Endothelial cell of umbilical vein (primary cell): Measurements from ENCODE around the gene PPFIBP2. TPM values are rescaled to one million over a fixed set of nuclear protein-coding genes. Genes with fewer than 3 reads are reported as not detected.

Source experiments
- BruUV-seq: library from RNA; stranded (reverse); fragments of 400-500 nt; replicated peaks from 2 replicates; lab custom pipeline; 2021; lab: Mats Ljungman, UMichigan
- CTCF ChIA-PET: fragments of 300-600, 350-600 bp; sonication (Branson Sonifier 250); formaldehyde crosslinking; loops from one replicate; lab custom pipeline; 2021; ENCODE audit warnings: antibody characterized with exemption, inconsistent platforms; lab: Charles Lee
- POLR2A ChIA-PET: fragments of 300-600, 350-600 bp; sonication (Branson Sonifier 250); formaldehyde crosslinking; loops from one replicate; lab custom pipeline; 2021; ENCODE audit warnings: antibody characterized with exemption, inconsistent platforms; lab: Charles Lee
- DNase-seq: peaks from one replicate; pipeline ENCODE4 v3.0.0-alpha.2; 2011; ENCODE audit warnings: low read depth, low spot score
- FAIRE-seq: peaks from 2 replicates; lab custom pipeline; 2011; peaks lifted over from hg19 to GRCh38; lab: Jason Lieb, UNC
- H2AFZ ChIP-seq: 2 replicates; pipeline ENCODE4 v1.6.0; 2012; ENCODE audit warnings: low read depth, low read length, control low read depth, inconsistent platforms
- H3K27ac ChIP-seq: 2 replicates; pipeline ENCODE4 v1.5.1; 2011; ENCODE audit warnings: low read depth, mild to moderate bottlenecking, control low read depth, low read length, moderate library complexity; ENCODE audit not compliant: insufficient read depth
- H3K27me3 ChIP-seq, 2 experiments: 2 replicates each; pipeline versions ENCODE4 v1.6.0 to v1.6.1; 2011; ENCODE audit warnings: low read length in 2 of 2, mixed read lengths in 1 of 2; ENCODE audit not compliant: control insufficient read depth in 2 of 2, insufficient read depth in 2 of 2
- H3K36me3 ChIP-seq, 2 experiments: 2 replicates in 1 of 2; 3 replicates in 1 of 2; pipeline ENCODE4 v1.5.1; 2011; ENCODE audit warnings: low read length in 2 of 2, mild to moderate bottlenecking in 1 of 2, moderate library complexity in 1 of 2; ENCODE audit not compliant: control insufficient read depth in 2 of 2, insufficient read depth in 2 of 2; ENCODE audit errors: extremely low read depth in 1 of 2
- H3K4me1 ChIP-seq: 3 replicates; pipeline ENCODE4 v1.5.1; 2011; ENCODE audit warnings: mild to moderate bottlenecking, low read length; ENCODE audit not compliant: control insufficient read depth, insufficient read depth; ENCODE audit errors: extremely low read depth
- H3K4me2 ChIP-seq: 2 replicates; pipeline ENCODE4 v1.6.1; 2011; ENCODE audit warnings: low read length, control low read depth, mixed read lengths; ENCODE audit not compliant: insufficient read depth
- H3K4me3 ChIP-seq, 3 experiments: fragments of 200-600 bp in 1 of 3; sonication (generic), shearing (Covaris generic) in 1 of 3; replicated peaks in 1 of 3; 2 replicates each; pipeline ENCODE4 v1.5.1; 2011 to 2016; ENCODE audit warnings: control low read depth in 3 of 3, low read length in 3 of 3, mild to moderate bottlenecking in 2 of 3, inconsistent platforms in 1 of 3, low read depth in 1 of 3, moderate library complexity in 1 of 3; ENCODE audit not compliant: insufficient read depth in 1 of 3
- H3K79me2 ChIP-seq: 2 replicates; pipeline ENCODE4 v1.6.0; 2012; ENCODE audit warnings: low read length, inconsistent platforms; ENCODE audit not compliant: control insufficient read depth, insufficient read depth
- H3K9ac ChIP-seq: replicated peaks from 2 replicates; pipeline ENCODE3; 2011; ENCODE audit warnings: low read length, control low read depth; ENCODE audit not compliant: insufficient read depth; ENCODE audit errors: extremely low read depth
- H3K9me1 ChIP-seq: replicated peaks from 3 replicates; pipeline ENCODE4 v1.6.0; 2011; ENCODE audit warnings: mild to moderate bottlenecking, low read length; ENCODE audit not compliant: control insufficient read depth, insufficient read depth; ENCODE audit errors: extremely low read depth
- H3K9me3 ChIP-seq: replicated peaks from 2 replicates; pipeline ENCODE4 v1.5.1; 2012; ENCODE audit warnings: low read length, inconsistent platforms; ENCODE audit not compliant: control insufficient read depth, insufficient read depth
- H4K20me1 ChIP-seq: replicated peaks from 2 replicates; pipeline ENCODE3; 2011; ENCODE audit warnings: mild to moderate bottlenecking, low read length; ENCODE audit not compliant: control insufficient read depth, insufficient read depth; ENCODE audit errors: extremely low read depth
- CTCF ChIP-seq, 2 donors: IDR thresholded peaks; 1 replicate in 1 of 2; 2 replicates in 1 of 2; pipeline ENCODE4 v1.5.1; 2011; ENCODE audit warnings: low read length in 2 of 2, mild to moderate bottlenecking in 2 of 2, moderate library complexity in 2 of 2, control low read depth in 1 of 2, inconsistent platforms in 1 of 2, low read depth in 1 of 2; ENCODE audit not compliant: insufficient read depth in 1 of 2; ENCODE audit errors: extremely low read depth in 1 of 2
- EZH2 ChIP-seq: IDR thresholded peaks from 2 replicates; pipeline ENCODE4 v1.6.1; 2012; ENCODE audit warnings: borderline replicate concordance, low read depth, mild to moderate bottlenecking, moderate library complexity, low read length, inconsistent platforms; ENCODE audit not compliant: severe bottlenecking
- FOS ChIP-seq: IDR thresholded peaks from 2 replicates; pipeline ENCODE4 v1.6.1; 2011; ENCODE audit warnings: mild to moderate bottlenecking, low read length, moderate library complexity, borderline replicate concordance; ENCODE audit not compliant: insufficient read depth
- GATA2 ChIP-seq: IDR thresholded peaks from 2 replicates; pipeline ENCODE4 v1.7.0; 2011; ENCODE audit warnings: low read depth, mild to moderate bottlenecking, moderate library complexity, mixed read lengths, low read length; ENCODE audit not compliant: insufficient read length, insufficient read depth
- JUN ChIP-seq: IDR thresholded peaks from 2 replicates; pipeline ENCODE4 v1.6.1; 2011; ENCODE audit warnings: borderline replicate concordance, low read depth; ENCODE audit not compliant: insufficient read length, insufficient read depth
- MAX ChIP-seq: IDR thresholded peaks from 2 replicates; pipeline ENCODE4 v1.6.1; 2011; ENCODE audit not compliant: insufficient read depth, insufficient read length
- MYC ChIP-seq: IDR thresholded peaks from one replicate; pipeline ENCODE4 v1.6.1; 2011; ENCODE audit warnings: mild to moderate bottlenecking, low read depth, low read length
- POLR2A ChIP-seq: IDR thresholded peaks from 2 replicates; pipeline ENCODE4 v1.6.1; 2012; ENCODE audit warnings: low read depth, mild to moderate bottlenecking, control low read depth, low read length
- POLR2AphosphoS5 ChIP-seq: IDR thresholded peaks from 2 replicates; pipeline ENCODE4 v1.6.1; 2012; ENCODE audit warnings: low read depth, mild to moderate bottlenecking, control low read depth, low read length, moderate library complexity; ENCODE audit not compliant: insufficient read depth
- dilution Hi-C: fragments of 300-500 bp; cut with MboI; formaldehyde crosslinking; loops from one replicate; pipeline ENCODE4 v1.15.0; 2019; ENCODE audit warnings: low sequenced_read_pairs; ENCODE audit not compliant: extremely low pct_ligation_motif_present
- intact Hi-C: fragments of 100-400 bp; cut with micrococcal nuclease; formaldehyde crosslinking; loops from one replicate; pipeline ENCODE4 v1.10.0; 2022
- polyA plus RNA-seq, 4 experiments: library from polyadenylated mRNA; depleted of rRNA in 3 of 4; stranded (reverse) in 3 of 4; unstranded in 1 of 4; fragments of >200 nt; gene quantifications; 2 replicates each; pipeline versions ENCODE4 v1.2.1 to v1.2.3, GENCODE V29; 2011 to 2012; ENCODE audit warnings: missing spikeins in 1 of 4
- total RNA-seq: library from RNA; stranded (reverse); gene quantifications from 2 replicates; pipeline ENCODE4 v1.2.3, GENCODE V29; 2021

The PPFIBP2 gene
- total and polyA plus RNA-seq, 2 donors (not counting 3 experiments of a cell fraction or from before 2014, with no cell fraction given): 1.3 to 4.0 TPM

- H3K4me3 ChIP-seq: no peak overlapping the region
- BruUV-seq: no TSS peak
- H3K79me2 ChIP-seq: no peaks in the 10 kb centered on the region
- no peaks in the 10 kb centered on the region for H3K36me3 ChIP-seq
- H3K4me1 ChIP-seq: no peaks in the 10 kb centered on the region
- ChIA-PET CTCF (interaction anchor here (0.9 to 1.8 kb wide), 2 partner anchors 11 to 112 kb away, joined by 3 to 5 read pairs; no protein-coding TSS in a partner anchor), POLR2A (no interaction called here)
- no peak overlapping the region for H3K27ac ChIP-seq
- no peaks in the 10 kb centered on the region for H3K9me1 ChIP-seq
- DNase-seq (no peak), FAIRE-seq (no peak)
- H3K9me3 ChIP-seq: no peaks in the 10 kb centered on the region
- no peak overlapping the region for H3K9ac ChIP-seq
- intact Hi-C loops (no loop called here), dilution Hi-C loops (no loop called here)
- no peak overlapping the region for H3K4me2 ChIP-seq
- peaks cover 20 to 33% of the 10 kb centered on the region in 2 experiments for H3K27me3 ChIP-seq
- no peak for TF ChIP-seq POLR2AphosphoS5
- TF ChIP-seq CTCF (IDR thresholded peaks at IDR 0.05; ENCODE audit: extremely low read depth in 1 of 2, insufficient read depth in 1 of 2, low read depth in 1 of 2, low read length in 2 of 2): no peak
- no peak for TF ChIP-seq MYC
- no peak for TF ChIP-seq POLR2A
- no peak for TF ChIP-seq GATA2
- no peak for TF ChIP-seq JUN
- TF ChIP-seq MAX: no peak
- TF ChIP-seq FOS: no peak
- TF ChIP-seq EZH2: no peak
- no peaks in the 10 kb centered on the region for H4K20me1 ChIP-seq
- no peak overlapping the region for H2AFZ ChIP-seq
Observed at GRCh38 chr11:7683571-7683970, 169.8 kb downstream of the PPFIBP2 start.
